Neural cell (in vitro differentiated cells): Measurements from ENCODE around the gene GALNT12. TPM values are rescaled to one million over a fixed set of nuclear protein-coding genes. Genes with fewer than 3 reads are reported as not detected.

Experiments
- H2AFZ ChIP-seq: fragments of 200-600, 300-800 bp; sonication (generic), shearing (Covaris generic); 2 replicates; pipeline ENCODE4 v1.6.0; 2014; ENCODE audit warnings: low read depth, mild to moderate bottlenecking, antibody characterized with exemption, low read length, moderate library complexity
- H3F3A ChIP-seq: fragments of 200-600 bp; shearing (Covaris generic); 2 replicates; pipeline ENCODE4 v1.6.1; 2016; ENCODE audit warnings: mild to moderate bottlenecking, moderate library complexity, mixed read lengths, antibody characterized with exemption, low read length; ENCODE audit not compliant: insufficient read depth, poor library complexity, severe bottlenecking
- H3K27ac ChIP-seq: fragments of 200-600, 300-800 bp; sonication (generic), shearing (Covaris generic); 2 replicates; pipeline ENCODE4 v1.5.1; 2014; ENCODE audit warnings: mild to moderate bottlenecking, low read length, moderate library complexity
- H3K27me3 ChIP-seq: fragments of 300-800, 200-600 bp; sonication (generic), shearing (Covaris generic); 2 replicates; pipeline ENCODE4 v1.6.0; 2014; ENCODE audit warnings: mild to moderate bottlenecking, low read depth, low read length, moderate library complexity; ENCODE audit not compliant: insufficient read depth
- H3K36me3 ChIP-seq: fragments of 300-800, 200-600 bp; sonication (generic), shearing (Covaris generic); 2 replicates; pipeline ENCODE4 v1.5.1; 2014; ENCODE audit warnings: mild to moderate bottlenecking, antibody characterized with exemption, low read length, moderate library complexity; ENCODE audit not compliant: insufficient read depth
- H3K4me2 ChIP-seq: fragments of 300-800, 200-600 bp; sonication (generic), shearing (Covaris generic); 2 replicates; pipeline ENCODE4 v1.6.0; 2014; ENCODE audit warnings: mild to moderate bottlenecking, low read length
- H3K4me3 ChIP-seq: fragments of 300-800, 200-600 bp; sonication (generic), shearing (Covaris generic); 2 replicates; pipeline ENCODE4 v1.5.1; 2014; ENCODE audit warnings: mild to moderate bottlenecking, low read length, moderate library complexity
- H3K79me2 ChIP-seq: fragments of 200-600 bp; shearing (Covaris generic); replicated peaks from 2 replicates; pipeline ENCODE4 v1.6.0; 2014; ENCODE audit warnings: mild to moderate bottlenecking, low read length, moderate library complexity; ENCODE audit not compliant: insufficient read depth
- H3K9ac ChIP-seq: fragments of 300-800, 200-600 bp; sonication (generic), shearing (Covaris generic); 2 replicates; pipeline ENCODE4 v1.6.1; 2016; ENCODE audit warnings: mild to moderate bottlenecking, low read length, mixed read lengths
- H3K9me2 ChIP-seq: fragments of 200-600 bp; shearing (Covaris generic); 2 replicates; pipeline ENCODE4 v1.6.1; 2016; ENCODE audit warnings: mild to moderate bottlenecking, low read length, mixed read lengths; ENCODE audit not compliant: insufficient read depth
- H3K9me3 ChIP-seq: fragments of 200-600, 300-800 bp; sonication (generic), shearing (Covaris generic); 2 replicates; pipeline ENCODE4 v1.6.1; 2016; ENCODE audit warnings: mild to moderate bottlenecking, mixed run types, low read length, moderate library complexity, mixed read lengths
- H4K20me1 ChIP-seq: fragments of 200-600 bp; shearing (Covaris generic); 2 replicates; pipeline ENCODE4 v1.6.1; 2016; ENCODE audit warnings: mild to moderate bottlenecking, mixed run types; ENCODE audit not compliant: insufficient read depth
- EP300 ChIP-seq: fragments of 450-650 bp; conservative IDR thresholded peaks from 2 replicates; pipeline ENCODE4 v1.6.1; 2014; ENCODE audit warnings: antibody characterized with exemption, mild to moderate bottlenecking, moderate library complexity; ENCODE audit not compliant: poor library complexity, severe bottlenecking
- EZH2 ChIP-seq: fragments of 200-600, 300-800 bp; shearing (Covaris generic), sonication (generic); IDR thresholded peaks from 2 replicates; pipeline ENCODE4 v1.6.1; 2014; ENCODE audit warnings: antibody characterized with exemption, low read length, borderline replicate concordance, mild to moderate bottlenecking; ENCODE audit not compliant: insufficient read depth, poor library complexity, severe bottlenecking
- MXI1 ChIP-seq: fragments of 450-650 bp; conservative IDR thresholded peaks from 2 replicates; pipeline ENCODE4 v1.6.1; 2014; ENCODE audit warnings: antibody characterized with exemption, mild to moderate bottlenecking; ENCODE audit not compliant: poor library complexity, severe bottlenecking
- POLR2AphosphoS5 ChIP-seq: IDR thresholded peaks from 2 replicates; pipeline ENCODE4 v1.6.1; 2012
- RAD21 ChIP-seq: fragments of 450-650 bp; conservative IDR thresholded peaks from 2 replicates; pipeline ENCODE4 v1.6.1; 2014; ENCODE audit warnings: antibody characterized with exemption, mild to moderate bottlenecking, moderate library complexity
- SMC3 ChIP-seq: fragments of 450-650 bp; conservative IDR thresholded peaks from 2 replicates; pipeline ENCODE4 v1.6.1; 2014; ENCODE audit warnings: antibody characterized with exemption, mild to moderate bottlenecking, moderate library complexity; ENCODE audit not compliant: poor library complexity
- TAF1 ChIP-seq: IDR thresholded peaks from 2 replicates; pipeline ENCODE4 v1.6.1; 2012; ENCODE audit warnings: low read depth
- polyA plus RNA-seq: library from polyadenylated mRNA; depleted of rRNA; stranded (reverse); fragments of >200 nt; gene quantifications from 2 replicates; pipeline ENCODE4 v1.2.3, GENCODE V29; 2014
- TF ChIP-seq, protein P1 (sequence below): IDR thresholded peaks from 2 replicates; pipeline ENCODE4 v1.6.1; 2012; ENCODE audit warnings: borderline replicate concordance
- TF ChIP-seq, protein P2 (sequence below): fragments of 450-650 bp; IDR thresholded peaks from 2 replicates; pipeline ENCODE4 v1.5.1; 2014; ENCODE audit warnings: antibody characterized with exemption, mild to moderate bottlenecking, moderate library complexity; ENCODE audit not compliant: poor library complexity, severe bottlenecking

The GALNT12 gene
- polyA plus RNA-seq, 1 donor from 2014 or later = 8.4 TPM

DNA sequence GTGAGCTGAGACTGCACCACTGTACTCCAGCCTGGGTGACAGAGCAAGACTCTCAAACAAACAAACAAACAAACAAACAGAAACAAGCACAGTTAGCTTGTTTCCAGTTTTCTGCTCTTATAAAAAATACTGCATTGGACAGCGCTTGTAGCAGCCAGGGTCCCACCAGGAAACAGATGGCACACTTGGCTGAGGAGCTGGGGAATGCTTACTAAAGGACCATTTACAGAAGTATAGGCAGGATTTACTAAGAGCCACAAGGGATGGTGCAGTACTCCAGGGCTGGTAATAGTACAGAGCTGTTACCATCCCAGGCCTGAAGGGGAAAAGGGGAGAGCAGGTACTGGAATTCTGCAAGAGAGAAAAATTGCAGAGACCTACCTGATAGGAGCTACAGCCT is 5.9 kb upstream of the GALNT12 start:
- Histone ChIP-seq H3F3A (peaks cover under 1% of the 10 kb centered on the region), H3K9me3 (no peaks in the 10 kb centered on the region), H3K27ac (no peak overlapping the region), H3K36me3 (no peaks in the 10 kb centered on the region), H2AFZ (no peak overlapping the region), H3K79me2 (no peaks in the 10 kb centered on the region), H3K4me2 (no peak overlapping the region), H3K9ac (no peak overlapping the region), H3K9me2 (no peaks in the 10 kb centered on the region), H4K20me1 (no peaks in the 10 kb centered on the region), H3K4me3 (no peak overlapping the region), H3K27me3 (no peaks in the 10 kb centered on the region)
- TF ChIP-seq, protein P1, sequence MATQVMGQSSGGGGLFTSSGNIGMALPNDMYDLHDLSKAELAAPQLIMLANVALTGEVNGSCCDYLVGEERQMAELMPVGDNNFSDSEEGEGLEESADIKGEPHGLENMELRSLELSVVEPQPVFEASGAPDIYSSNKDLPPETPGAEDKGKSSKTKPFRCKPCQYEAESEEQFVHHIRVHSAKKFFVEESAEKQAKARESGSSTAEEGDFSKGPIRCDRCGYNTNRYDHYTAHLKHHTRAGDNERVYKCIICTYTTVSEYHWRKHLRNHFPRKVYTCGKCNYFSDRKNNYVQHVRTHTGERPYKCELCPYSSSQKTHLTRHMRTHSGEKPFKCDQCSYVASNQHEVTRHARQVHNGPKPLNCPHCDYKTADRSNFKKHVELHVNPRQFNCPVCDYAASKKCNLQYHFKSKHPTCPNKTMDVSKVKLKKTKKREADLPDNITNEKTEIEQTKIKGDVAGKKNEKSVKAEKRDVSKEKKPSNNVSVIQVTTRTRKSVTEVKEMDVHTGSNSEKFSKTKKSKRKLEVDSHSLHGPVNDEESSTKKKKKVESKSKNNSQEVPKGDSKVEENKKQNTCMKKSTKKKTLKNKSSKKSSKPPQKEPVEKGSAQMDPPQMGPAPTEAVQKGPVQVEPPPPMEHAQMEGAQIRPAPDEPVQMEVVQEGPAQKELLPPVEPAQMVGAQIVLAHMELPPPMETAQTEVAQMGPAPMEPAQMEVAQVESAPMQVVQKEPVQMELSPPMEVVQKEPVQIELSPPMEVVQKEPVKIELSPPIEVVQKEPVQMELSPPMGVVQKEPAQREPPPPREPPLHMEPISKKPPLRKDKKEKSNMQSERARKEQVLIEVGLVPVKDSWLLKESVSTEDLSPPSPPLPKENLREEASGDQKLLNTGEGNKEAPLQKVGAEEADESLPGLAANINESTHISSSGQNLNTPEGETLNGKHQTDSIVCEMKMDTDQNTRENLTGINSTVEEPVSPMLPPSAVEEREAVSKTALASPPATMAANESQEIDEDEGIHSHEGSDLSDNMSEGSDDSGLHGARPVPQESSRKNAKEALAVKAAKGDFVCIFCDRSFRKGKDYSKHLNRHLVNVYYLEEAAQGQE = no peak
- TF ChIP-seq, protein P2, sequence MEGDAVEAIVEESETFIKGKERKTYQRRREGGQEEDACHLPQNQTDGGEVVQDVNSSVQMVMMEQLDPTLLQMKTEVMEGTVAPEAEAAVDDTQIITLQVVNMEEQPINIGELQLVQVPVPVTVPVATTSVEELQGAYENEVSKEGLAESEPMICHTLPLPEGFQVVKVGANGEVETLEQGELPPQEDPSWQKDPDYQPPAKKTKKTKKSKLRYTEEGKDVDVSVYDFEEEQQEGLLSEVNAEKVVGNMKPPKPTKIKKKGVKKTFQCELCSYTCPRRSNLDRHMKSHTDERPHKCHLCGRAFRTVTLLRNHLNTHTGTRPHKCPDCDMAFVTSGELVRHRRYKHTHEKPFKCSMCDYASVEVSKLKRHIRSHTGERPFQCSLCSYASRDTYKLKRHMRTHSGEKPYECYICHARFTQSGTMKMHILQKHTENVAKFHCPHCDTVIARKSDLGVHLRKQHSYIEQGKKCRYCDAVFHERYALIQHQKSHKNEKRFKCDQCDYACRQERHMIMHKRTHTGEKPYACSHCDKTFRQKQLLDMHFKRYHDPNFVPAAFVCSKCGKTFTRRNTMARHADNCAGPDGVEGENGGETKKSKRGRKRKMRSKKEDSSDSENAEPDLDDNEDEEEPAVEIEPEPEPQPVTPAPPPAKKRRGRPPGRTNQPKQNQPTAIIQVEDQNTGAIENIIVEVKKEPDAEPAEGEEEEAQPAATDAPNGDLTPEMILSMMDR = no peak
- TF ChIP-seq MXI1 (no peak), EZH2 (no peak), POLR2AphosphoS5 (no peak), RAD21 (no peak), TAF1 (no peak), EP300 (no peak), SMC3 (no peak)

DNA sequence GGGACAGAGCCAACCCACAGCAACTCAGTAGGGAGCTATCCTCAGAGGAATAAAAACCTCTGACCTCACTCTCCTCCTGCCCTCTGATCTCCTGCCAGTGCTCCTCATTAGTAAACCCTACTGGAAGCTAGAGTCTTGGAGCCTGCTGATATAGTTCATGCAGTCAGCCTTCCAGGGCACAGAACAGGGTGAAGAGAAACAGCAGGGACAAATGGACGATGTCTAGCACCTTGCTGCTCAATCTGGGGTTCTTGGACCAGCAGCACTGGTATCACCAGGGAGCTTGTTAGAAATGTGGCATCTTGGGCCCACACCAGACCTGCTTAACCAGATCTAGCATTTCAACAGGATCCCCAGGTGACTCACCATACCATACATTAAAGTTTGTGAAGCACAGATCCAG is 5.5 kb upstream of the GALNT12 start:
- Histone ChIP-seq H3K79me2 (no peaks in the 10 kb centered on the region), H3K4me2 (no peak overlapping the region), H2AFZ (no peak overlapping the region), H3F3A (peaks cover 5% of the 10 kb centered on the region), H3K27me3 (no peaks in the 10 kb centered on the region), H3K4me3 (no peak overlapping the region), H3K9me3 (no peaks in the 10 kb centered on the region), H3K36me3 (no peaks in the 10 kb centered on the region), H4K20me1 (no peaks in the 10 kb centered on the region), H3K27ac (no peak overlapping the region), H3K9ac (no peak overlapping the region), H3K9me2 (no peaks in the 10 kb centered on the region)
- no peak for TF ChIP-seq RAD21

DNA sequence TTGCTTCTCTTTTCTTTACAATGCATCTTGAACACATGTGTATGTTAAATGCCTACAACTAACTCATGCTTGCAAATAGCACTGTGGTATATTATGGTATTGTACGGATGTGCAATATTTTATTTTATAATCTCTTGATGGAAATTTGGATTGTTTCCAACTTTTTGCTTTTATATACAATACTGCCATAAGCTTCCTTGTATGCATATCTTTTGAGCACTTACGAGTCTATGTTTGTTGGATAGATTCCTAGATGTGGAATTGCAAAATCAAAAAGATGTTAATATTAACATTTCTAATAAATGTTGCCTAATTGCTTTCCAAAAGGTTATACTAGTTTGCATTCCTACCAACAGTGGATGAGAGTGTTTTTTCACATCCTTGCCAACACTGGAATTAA is 3.4 kb upstream of the GALNT12 start:
- Histone ChIP-seq H3K36me3 (no peaks in the 10 kb centered on the region), H3K27me3 (no peaks in the 10 kb centered on the region), H3K9me3 (no peaks in the 10 kb centered on the region), H4K20me1 (no peaks in the 10 kb centered on the region), H3K9ac (no peak overlapping the region), H3K4me2 (no peak overlapping the region), H3K4me3 (no peak overlapping the region), H2AFZ (no peak overlapping the region), H3F3A (peaks cover 6% of the 10 kb centered on the region), H3K27ac (no peak overlapping the region), H3K9me2 (no peaks in the 10 kb centered on the region), H3K79me2 (no peaks in the 10 kb centered on the region)
- TF ChIP-seq POLR2AphosphoS5 = no peak
- no peak for TF ChIP-seq EP300
- no peak for TF ChIP-seq SMC3
- TF ChIP-seq, protein P2 = no peak
- TF ChIP-seq TAF1 = no peak
- no peak for TF ChIP-seq RAD21
